ENCODE measurements around the gene C1QTNF6. TPM values are rescaled to one million over a fixed set of nuclear protein-coding genes. Genes with fewer than 3 reads are reported as not detected.

The C1QTNF6 gene
- total and polyA plus RNA-seq, 4 donors = 3.1 to 4.5 (median 4.0) TPM

DNA sequence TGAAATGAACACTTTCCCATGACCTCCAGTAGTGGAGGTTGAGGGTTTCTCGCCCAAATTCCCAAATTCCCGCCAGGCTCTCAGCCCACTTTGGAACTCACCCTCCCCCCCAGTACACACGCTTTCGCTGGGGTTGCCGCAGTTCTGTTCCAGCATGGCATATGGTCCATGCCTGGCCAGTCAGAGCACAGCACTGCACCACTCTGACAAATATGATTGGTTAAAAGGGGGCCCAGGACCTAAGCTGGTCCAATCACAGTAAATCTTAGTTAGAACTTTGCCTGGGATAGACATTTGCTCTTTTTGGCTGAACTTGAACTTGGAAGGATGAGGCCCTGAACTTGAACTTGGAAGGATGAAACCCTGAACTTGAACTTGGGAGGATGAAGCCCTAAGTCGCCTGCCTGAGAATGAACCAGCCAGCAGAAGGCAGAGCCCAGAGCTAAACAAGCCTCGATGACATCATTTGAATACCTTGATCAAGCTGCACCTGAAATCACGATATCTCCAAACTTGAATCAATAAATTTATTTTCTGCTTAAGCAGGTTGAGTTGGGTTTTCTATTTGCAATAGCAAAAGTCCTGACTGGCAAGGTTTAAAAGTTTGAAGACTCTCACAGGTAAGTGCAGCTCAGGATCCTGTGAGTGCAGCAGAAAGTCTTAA lies 36.8 kb upstream of the C1QTNF6 start:
- Histone ChIP-seq H3K4me3 (ENCODE audit: low read depth in 1 of 3, low read length in 3 of 3) (no peak overlapping the region), H3K36me3 (ENCODE audit: control insufficient read depth in 4 of 4, insufficient read depth in 3 of 4, low read depth in 1 of 4, low read length in 3 of 4) (no peaks in the 10 kb centered on the region), H3K27me3 (ENCODE audit: control insufficient read depth in 4 of 4, insufficient read depth in 4 of 4, low read length in 3 of 4) (no peaks in the 10 kb centered on the region), H3K27ac (ENCODE audit: low read depth in 1 of 2, low read length in 2 of 2) (no peak overlapping the region), H3K4me1 (ENCODE audit: control insufficient read depth in 4 of 4, insufficient read depth in 4 of 4, low read length in 3 of 4) (peaks cover 0 to 5% (median 0%) of the 10 kb centered on the region in 4 donors), H3K9ac (ENCODE audit: low read depth in 1 of 2, low read length in 2 of 2) (no peak overlapping the region), H3K9me3 (ENCODE audit: control insufficient read depth in 4 of 4, low read length in 3 of 4) (no peaks in the 10 kb centered on the region)
- no peak for DNase-seq (ENCODE audit: low spot score)
- no peak for TF ChIP-seq EGR1 (IDR thresholded peaks at IDR 0.05; ENCODE audit: low read depth in 2 of 2)
- 59% methylated on average over 8 of the region's 8 CpGs for WGBS

- 79% methylated on average over 3 of the region's 3 CpGs for WGBS
- Histone ChIP-seq H3K9ac (ENCODE audit: low read depth in 1 of 2, low read length in 2 of 2) (no peak overlapping the region), H3K9me3 (ENCODE audit: control insufficient read depth in 4 of 4, low read length in 3 of 4) (no peaks in the 10 kb centered on the region), H3K27me3 (ENCODE audit: control insufficient read depth in 4 of 4, insufficient read depth in 4 of 4, low read length in 3 of 4) (no peaks in the 10 kb centered on the region), H3K4me3 (ENCODE audit: low read depth in 1 of 3, low read length in 3 of 3) (no peak overlapping the region), H3K4me1 (ENCODE audit: control insufficient read depth in 4 of 4, insufficient read depth in 4 of 4, low read length in 3 of 4) (no peaks in the 10 kb centered on the region), H3K36me3 (ENCODE audit: control insufficient read depth in 4 of 4, insufficient read depth in 3 of 4, low read depth in 1 of 4, low read length in 3 of 4) (no peaks in the 10 kb centered on the region), H3K27ac (ENCODE audit: low read depth in 1 of 2, low read length in 2 of 2) (no peak overlapping the region)
- no peak for DNase-seq (ENCODE audit: low spot score)
- TF ChIP-seq NR2F2 (IDR thresholded peaks at IDR 0.05) = no peak
- TF ChIP-seq SP1 (IDR thresholded peaks at IDR 0.05) = no peak
- TF ChIP-seq, protein P1, sequence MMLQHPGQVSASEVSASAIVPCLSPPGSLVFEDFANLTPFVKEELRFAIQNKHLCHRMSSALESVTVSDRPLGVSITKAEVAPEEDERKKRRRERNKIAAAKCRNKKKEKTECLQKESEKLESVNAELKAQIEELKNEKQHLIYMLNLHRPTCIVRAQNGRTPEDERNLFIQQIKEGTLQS (IDR thresholded peaks at IDR 0.05) = no peak
- no peak for TF ChIP-seq REST (IDR thresholded peaks at IDR 0.05)
These were observed 36.0 kb upstream of the C1QTNF6 start for GRCh38 chr22:37223965-37224551.

DNA sequence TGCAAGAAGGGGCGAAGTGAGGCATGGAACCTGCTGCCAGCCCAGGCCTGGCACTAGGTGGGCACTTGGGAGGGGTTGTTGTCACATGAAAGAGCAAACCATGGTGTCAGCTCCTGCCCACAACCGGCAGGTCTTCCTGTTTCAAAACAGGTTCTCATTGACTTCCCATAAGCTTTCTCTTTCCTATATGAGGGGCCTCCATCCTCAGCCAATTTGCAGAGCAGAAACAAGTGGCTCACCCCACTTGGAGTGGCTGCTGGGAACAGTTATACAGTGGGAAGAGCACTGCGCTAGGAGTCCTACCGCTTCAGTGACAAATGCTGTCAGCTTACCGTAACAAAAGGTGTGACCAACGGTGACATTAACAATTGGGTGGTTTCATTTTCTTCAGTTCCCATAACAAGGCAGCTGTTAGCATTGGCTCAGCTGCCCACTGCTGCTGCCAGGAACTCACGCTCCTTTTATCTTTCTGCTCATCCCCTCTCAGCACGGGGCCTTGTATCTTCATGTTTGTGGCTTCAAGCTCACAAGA lies 34.5 kb upstream of the C1QTNF6 start:
- TF ChIP-seq JUND (IDR thresholded peaks at IDR 0.05) = no peak
- TF ChIP-seq FOXA2 (IDR thresholded peaks at IDR 0.05) = no peak
- TF ChIP-seq, protein P2, sequence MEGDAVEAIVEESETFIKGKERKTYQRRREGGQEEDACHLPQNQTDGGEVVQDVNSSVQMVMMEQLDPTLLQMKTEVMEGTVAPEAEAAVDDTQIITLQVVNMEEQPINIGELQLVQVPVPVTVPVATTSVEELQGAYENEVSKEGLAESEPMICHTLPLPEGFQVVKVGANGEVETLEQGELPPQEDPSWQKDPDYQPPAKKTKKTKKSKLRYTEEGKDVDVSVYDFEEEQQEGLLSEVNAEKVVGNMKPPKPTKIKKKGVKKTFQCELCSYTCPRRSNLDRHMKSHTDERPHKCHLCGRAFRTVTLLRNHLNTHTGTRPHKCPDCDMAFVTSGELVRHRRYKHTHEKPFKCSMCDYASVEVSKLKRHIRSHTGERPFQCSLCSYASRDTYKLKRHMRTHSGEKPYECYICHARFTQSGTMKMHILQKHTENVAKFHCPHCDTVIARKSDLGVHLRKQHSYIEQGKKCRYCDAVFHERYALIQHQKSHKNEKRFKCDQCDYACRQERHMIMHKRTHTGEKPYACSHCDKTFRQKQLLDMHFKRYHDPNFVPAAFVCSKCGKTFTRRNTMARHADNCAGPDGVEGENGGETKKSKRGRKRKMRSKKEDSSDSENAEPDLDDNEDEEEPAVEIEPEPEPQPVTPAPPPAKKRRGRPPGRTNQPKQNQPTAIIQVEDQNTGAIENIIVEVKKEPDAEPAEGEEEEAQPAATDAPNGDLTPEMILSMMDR (IDR thresholded peaks at IDR 0.05; ENCODE audit: low read depth, low read length, missing input control) = no peak
- TF ChIP-seq REST (IDR thresholded peaks at IDR 0.05) = no peak
- no peak for TF ChIP-seq RXRA (IDR thresholded peaks at IDR 0.05)
- TF ChIP-seq YY1 (IDR thresholded peaks at IDR 0.05) = no peak
- TF ChIP-seq GABPA (IDR thresholded peaks at IDR 0.05 in 1 of 2, conservative IDR thresholded peaks at IDR 0.05 in 1 of 2) = no peak
- TF ChIP-seq RAD21 (IDR thresholded peaks at IDR 0.05) = no peak
- TF ChIP-seq HNF4G (IDR thresholded peaks at IDR 0.05) = no peak
- no peak for TF ChIP-seq MAX (IDR thresholded peaks at IDR 0.05)
- TF ChIP-seq, protein P1 (IDR thresholded peaks at IDR 0.05) = no peak
- no peak for TF ChIP-seq HNF4A (conservative IDR thresholded peaks at IDR 0.05)
- TF ChIP-seq NR2F2 (IDR thresholded peaks at IDR 0.05) = no peak
- no peak for DNase-seq (ENCODE audit: low spot score)
- WGBS = 75% methylated on average over 8 of the region's 8 CpGs
- Histone ChIP-seq H3K9me3 (ENCODE audit: control insufficient read depth in 4 of 4, low read length in 3 of 4) (no peaks in the 10 kb centered on the region), H3K27ac (ENCODE audit: low read depth in 1 of 2, low read length in 2 of 2) (peak overlapping the region; percentile 5 to 21), H3K36me3 (ENCODE audit: control insufficient read depth in 4 of 4, insufficient read depth in 3 of 4, low read depth in 1 of 4, low read length in 3 of 4) (no peaks in the 10 kb centered on the region), H3K27me3 (ENCODE audit: control insufficient read depth in 4 of 4, insufficient read depth in 4 of 4, low read length in 3 of 4) (no peaks in the 10 kb centered on the region), H3K4me1 (ENCODE audit: control insufficient read depth in 4 of 4, insufficient read depth in 4 of 4, low read length in 3 of 4) (no peaks in the 10 kb centered on the region), H3K4me3 (ENCODE audit: low read depth in 1 of 3, low read length in 3 of 3) (no peak overlapping the region), H3K9ac (ENCODE audit: low read depth in 1 of 2, low read length in 2 of 2) (no peak overlapping the region)
